ENCODE data around the gene ARHGEF25.
"Not testable (repeated sequence)": the region's sequence is repeated elsewhere in the genome, so short reads cannot be mapped to it uniquely, and the experiment has no call there.

Gene ARHGEF25

GRCh38 chr12:57586128-57586527 lies 25.1 kb upstream of the ARHGEF25 start:
- no peak for DNase-seq

GRCh38 chr12:57586832-57587429 lies 24.3 kb upstream of the ARHGEF25 start:
- DNase-seq = no peak

- not testable (repeated sequence) for DNase-seq
These were observed 22.2 kb upstream of the ARHGEF25 start for GRCh38 chr12:57588951-57589610.

DNA sequence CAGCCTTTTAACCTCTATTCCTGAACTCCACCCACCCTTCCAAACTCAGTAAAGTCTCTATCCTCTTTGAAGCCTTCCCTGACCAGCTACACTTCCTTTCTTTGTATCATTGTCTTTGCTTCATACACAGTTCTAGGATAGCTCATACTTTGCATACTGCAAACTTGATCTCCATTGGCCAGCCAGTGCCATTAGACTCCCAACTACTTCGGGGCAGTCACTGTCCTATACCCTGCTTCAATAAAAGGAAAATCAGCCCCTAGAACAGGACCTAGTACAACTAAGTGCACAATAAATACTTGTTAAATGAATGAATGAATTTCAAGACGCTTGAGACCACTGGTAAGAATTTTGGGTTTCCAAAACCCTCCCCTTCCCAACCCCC lies 20.8 kb upstream of the ARHGEF25 start:
- DNase-seq = no peak

DNA sequence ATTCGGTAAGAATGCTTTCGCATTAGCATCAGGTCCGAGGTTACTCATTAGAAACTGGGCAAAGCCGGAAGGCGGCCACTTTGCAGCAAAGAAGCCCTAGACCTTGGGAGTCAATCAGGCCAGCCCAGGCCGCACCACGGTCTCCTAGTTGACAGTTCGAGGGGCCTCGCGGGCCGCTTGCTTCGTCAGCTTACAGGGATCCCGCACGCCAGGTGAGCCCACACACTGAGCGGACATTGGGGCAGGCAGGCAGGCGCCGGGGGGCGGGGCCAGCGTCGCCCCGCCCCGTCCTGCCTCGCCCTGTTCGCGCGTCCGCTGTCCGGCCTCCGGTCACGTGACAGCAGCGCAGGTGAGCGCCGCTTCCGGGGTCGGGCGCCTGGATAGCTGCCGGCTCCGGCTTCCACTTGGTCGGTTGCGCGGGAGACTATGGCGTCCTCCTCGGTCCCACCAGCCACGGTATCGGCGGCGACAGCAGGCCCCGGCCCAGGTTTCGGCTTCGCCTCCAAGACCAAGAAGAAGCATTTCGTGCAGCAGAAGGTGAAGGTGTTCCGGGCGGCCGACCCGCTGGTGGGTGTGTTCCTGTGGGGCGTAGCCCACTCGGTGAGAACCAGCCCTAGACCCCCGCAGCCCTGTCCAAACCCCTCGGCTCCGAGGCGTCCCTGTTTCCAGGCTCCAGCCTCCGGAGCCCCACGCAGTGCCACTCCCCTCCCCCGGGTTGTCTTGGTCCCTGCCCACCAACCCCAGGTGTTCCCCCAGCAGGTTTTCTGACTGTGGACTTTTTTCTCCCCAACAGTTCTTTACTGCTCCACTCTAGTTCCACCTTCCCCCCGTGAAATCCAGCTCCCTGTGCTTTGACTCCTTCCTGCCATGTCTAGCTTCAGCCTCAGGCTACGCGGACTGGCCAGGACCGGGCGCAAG lies 20.1 kb upstream of the ARHGEF25 start, which contains the start of gene PIP4K2C:
TSS of gene PIP4K2C (plus strand) at position 329 of the 918 bp plus-strand sequence. CDS start at position 427, 98 bp downstream.
- peak; percentile 85 to 87 for DNase-seq

DNA sequence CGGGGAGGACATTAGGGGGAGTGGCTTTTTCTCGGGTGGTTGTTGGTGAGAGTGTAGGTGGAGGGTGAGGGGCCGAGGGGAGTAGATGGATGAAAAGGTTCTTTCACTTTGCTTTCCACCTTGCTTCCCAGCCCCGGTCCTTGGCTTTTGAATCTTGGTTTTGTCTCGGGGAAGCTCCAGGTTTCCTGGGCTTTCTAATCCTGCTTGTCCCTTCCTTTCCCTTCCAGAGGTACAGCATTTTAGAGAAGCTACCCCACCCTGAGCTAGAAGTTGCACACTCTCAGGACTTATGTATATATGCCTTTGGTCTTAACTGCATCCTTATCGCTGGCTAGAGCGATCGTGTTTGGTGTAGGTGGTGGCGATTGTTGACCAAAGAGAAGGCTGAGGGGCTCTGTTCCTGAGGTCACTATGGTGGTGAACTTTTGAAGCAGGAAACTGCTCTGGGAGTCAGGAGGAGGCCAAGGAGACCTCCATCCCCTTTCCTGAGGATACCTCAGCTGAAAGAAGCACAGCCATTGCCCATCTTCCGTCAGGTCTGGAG lies 19.4 kb upstream of the ARHGEF25 start:
- DNase-seq = no peak

- no peak for DNase-seq
These were observed 18.6 kb upstream of the ARHGEF25 start for GRCh38 chr12:57592551-57593165.

DNA sequence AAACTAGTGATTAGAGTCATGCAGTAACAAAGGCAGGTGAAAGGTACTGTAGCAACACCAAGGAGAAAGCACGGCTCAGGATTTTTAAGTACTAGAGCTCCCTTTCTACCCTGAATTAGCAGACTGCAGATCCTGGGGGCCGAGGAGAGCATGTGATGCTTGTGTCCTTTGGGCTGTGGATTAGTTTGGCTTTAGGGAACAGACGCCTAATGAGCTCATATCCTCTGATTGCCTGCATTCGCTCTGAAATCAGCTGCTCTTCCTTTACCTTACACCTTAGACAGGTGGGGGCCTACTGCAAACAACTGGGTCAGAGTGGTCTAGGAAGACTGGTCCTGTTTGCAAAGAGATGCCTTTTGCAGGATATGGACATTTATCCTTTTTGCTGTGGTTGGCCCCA lies 18.0 kb upstream of the ARHGEF25 start:
- no peak for DNase-seq

GRCh38 chr12:57600395-57600794 lies 10.8 kb upstream of the ARHGEF25 start:
- DNase-seq = no peak

GRCh38 chr12:57602544-57602943 lies 8.7 kb upstream of the ARHGEF25 start:
- DNase-seq = no peak

DNA sequence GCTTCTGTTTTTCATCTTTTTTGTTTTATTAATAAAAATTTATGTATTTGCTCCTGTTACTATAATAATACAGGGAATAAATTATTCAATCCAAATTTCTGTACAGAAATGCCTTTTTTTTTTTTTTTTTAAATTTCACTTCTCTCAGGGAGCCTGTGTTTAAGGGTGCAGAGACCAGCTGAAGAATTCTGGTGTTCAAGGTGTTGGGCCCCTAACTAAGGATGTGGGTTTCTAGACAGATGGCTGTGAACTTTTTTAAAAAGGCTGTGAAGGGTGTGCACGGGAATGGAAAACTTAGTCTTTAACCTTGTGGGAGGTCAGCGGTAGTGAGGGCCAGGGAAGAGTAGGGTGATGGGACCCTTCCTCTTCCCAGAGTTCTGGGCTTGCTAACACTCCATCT lies 7.9 kb upstream of the ARHGEF25 start:
- no peak for DNase-seq

DNA sequence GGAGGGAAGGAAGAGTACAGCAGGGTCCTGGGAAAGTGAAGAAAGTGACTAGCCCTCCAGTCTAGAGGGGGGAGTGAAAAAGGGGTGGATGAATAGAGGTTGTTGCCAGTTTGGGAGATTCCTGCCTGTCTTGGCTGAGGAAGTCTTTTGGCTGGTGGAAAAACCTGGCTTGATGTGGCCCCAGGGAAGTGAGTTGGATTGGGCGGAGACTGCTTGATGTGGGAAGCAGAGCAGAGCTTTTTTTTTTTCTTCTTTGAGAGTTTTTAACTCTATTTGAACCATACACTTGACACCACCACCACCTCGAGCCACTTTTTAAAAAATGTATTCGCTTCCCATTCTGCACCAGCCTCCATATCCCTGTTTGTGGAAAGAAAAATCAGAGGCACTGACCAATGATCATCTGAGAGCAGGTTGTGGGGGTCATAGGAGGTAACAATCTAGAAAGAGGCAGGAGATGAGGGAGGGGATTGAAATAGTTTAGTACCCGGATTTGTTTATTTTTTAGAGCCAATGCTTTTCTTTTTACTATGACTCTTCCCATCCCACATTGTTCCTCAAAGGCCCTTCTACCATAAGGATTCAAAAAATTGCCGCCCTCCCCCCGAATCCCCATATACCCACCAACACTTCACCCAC lies 7.3 kb upstream of the ARHGEF25 start:
- no peak for DNase-seq

- peak; percentile 28 to 45 for DNase-seq
These were observed 6.7 kb upstream of the ARHGEF25 start, which contains the start of gene DTX3 for GRCh38 chr12:57604454-57604991. TSS of gene DTX3 (plus strand) at chr12:57604824. CDS start at chr12:57606518, 1,694 bp downstream.

- DNase-seq = no peak
These were observed 6.0 kb upstream of the ARHGEF25 start for GRCh38 chr12:57604992-57605810.

DNA sequence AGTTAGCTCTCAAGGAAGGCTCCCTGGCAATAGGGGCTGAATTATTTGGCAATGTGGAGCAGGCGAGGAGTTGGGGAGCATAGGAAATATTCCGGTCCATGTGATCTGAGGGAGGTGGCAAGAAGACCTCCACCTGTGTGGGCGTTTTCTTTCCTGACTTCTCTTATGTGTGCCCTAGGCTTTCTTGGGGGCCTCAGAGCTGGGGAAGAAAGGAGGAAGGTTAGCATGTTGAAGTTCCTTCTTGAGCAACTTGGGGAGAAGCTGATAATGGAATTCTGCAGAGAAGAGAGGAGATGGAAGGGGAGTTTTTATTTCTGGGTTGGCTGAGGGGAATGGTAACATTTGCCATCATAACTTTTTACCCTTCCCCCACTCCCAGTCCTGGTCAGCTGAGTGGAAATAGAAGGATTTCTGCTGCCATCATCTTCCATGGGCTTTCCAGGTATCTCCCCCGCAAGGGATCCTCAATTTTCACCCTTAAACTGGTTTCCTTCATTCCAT lies 5.4 kb upstream of the ARHGEF25 start:
- DNase-seq = no peak

GRCh38 chr12:57606399-57606798 lies 4.8 kb upstream of the ARHGEF25 start:
- DNase-seq = no peak

GRCh38 chr12:57606821-57607220 lies 4.4 kb upstream of the ARHGEF25 start:
- no peak for DNase-seq

- DNase-seq = no peak
These were observed 3.1 kb upstream of the ARHGEF25 start for GRCh38 chr12:57607958-57608663.

- DNase-seq = no peak
These were observed 2.0 kb upstream of the ARHGEF25 start for GRCh38 chr12:57609101-57609780.

Data from CD4-positive, alpha-beta T cell treated with Interleukin-1 beta for 1 hour (primary cell).